Panc1 (cell line): ENCODE results near the gene ROMO1. TPM values are rescaled to one million over a fixed set of nuclear protein-coding genes. Genes with fewer than 3 reads are reported as not detected.
"Not testable (repeated sequence)": the region's sequence is repeated elsewhere in the genome, so short reads cannot be mapped to it uniquely, and the experiment has no call there.

Experiments
- ATAC-seq: fragments of 200-7000 bp; cut with Tn5 transposase; 2 replicates; pipeline ENCODE4 v1.9.1; 2020; ENCODE audit warnings: mild to moderate bottlenecking, moderate library complexity
- BruUV-seq: library from RNA; stranded (reverse); fragments of 400-500 nt; replicated peaks from 2 replicates; lab custom pipeline; 2021; lab: Mats Ljungman, UMichigan
- CTCF ChIA-PET: fragments of 300-600 bp; sonication (Branson Sonifier 250); formaldehyde crosslinking; loops from one replicate; lab custom pipeline; 2022; ENCODE audit warnings: antibody characterized with exemption; lab: Charles Lee
- POLR2A ChIA-PET: fragments of 300-600 bp; sonication (Branson Sonifier 250); formaldehyde crosslinking; loops from one replicate; lab custom pipeline; 2022; ENCODE audit warnings: antibody characterized with exemption; lab: Charles Lee
- DNase-seq: peaks from one replicate; pipeline ENCODE4 v3.0.0-alpha.2; 2010; ENCODE audit warnings: low read depth, low spot score
- H3K27ac ChIP-seq: 2 replicates; pipeline ENCODE4 v1.5.1; 2011; ENCODE audit warnings: mild to moderate bottlenecking, low read length, inconsistent platforms
- H3K27me3 ChIP-seq: fragments of 200-500 bp; sonication (Bioruptor generic); 2 replicates; pipeline ENCODE4 v1.6.0; 2014; ENCODE audit warnings: low read length, inconsistent platforms; ENCODE audit not compliant: control insufficient read depth, insufficient read depth
- H3K36me3 ChIP-seq: fragments of 200-500 bp; sonication (Bioruptor generic); 2 replicates; pipeline ENCODE4 v1.5.1; 2014; ENCODE audit warnings: inconsistent platforms, mild to moderate bottlenecking, low read length, moderate library complexity; ENCODE audit not compliant: control insufficient read depth, insufficient read depth
- H3K4me1 ChIP-seq: 2 replicates; pipeline ENCODE4 v1.5.1; 2011; ENCODE audit warnings: inconsistent platforms, mild to moderate bottlenecking, low read length, moderate library complexity; ENCODE audit not compliant: control insufficient read depth, insufficient read depth
- H3K4me3 ChIP-seq, 2 experiments: 2 replicates each; pipeline ENCODE4 v1.5.1; 2011 to 2012; ENCODE audit warnings: low read depth in 2 of 2, low read length in 2 of 2, mild to moderate bottlenecking in 2 of 2, inconsistent platforms in 1 of 2, moderate library complexity in 1 of 2
- H3K9me3 ChIP-seq: fragments of 200-500 bp; sonication (Bioruptor generic); 2 replicates; pipeline ENCODE4 v1.5.1; 2014; ENCODE audit warnings: low read depth, mild to moderate bottlenecking, inconsistent platforms, low read length, moderate library complexity; ENCODE audit not compliant: control insufficient read depth, insufficient read depth
- POLR2AphosphoS5 ChIP-seq: IDR thresholded peaks from 2 replicates; pipeline ENCODE4 v1.6.1; 2012; ENCODE audit warnings: mild to moderate bottlenecking, low read depth, low read length, moderate library complexity
- SIN3A ChIP-seq: IDR thresholded peaks from 2 replicates; pipeline ENCODE4 v1.6.1; 2012; ENCODE audit warnings: low read depth, mild to moderate bottlenecking, low read length, moderate library complexity, borderline replicate concordance; ENCODE audit not compliant: insufficient read depth
- TCF7L2 ChIP-seq: IDR thresholded peaks from 2 replicates; pipeline ENCODE4 v1.6.1; 2011; ENCODE audit warnings: mild to moderate bottlenecking, low read depth, low read length, inconsistent platforms
- in situ Hi-C: cut with HindIII; loops from 2 replicates; pipeline ENCODE4 v1.10.0; 2016; ENCODE audit warnings: low sequenced_read_pairs, low pct_unique_long_range_greater_than_20kb
- intact Hi-C: fragments of 100-400 bp; cut with micrococcal nuclease; formaldehyde crosslinking; loops from one replicate; pipeline ENCODE4 v1.10.0; 2022; ENCODE audit not compliant: unreplicated experiment
- total RNA-seq: library from RNA; stranded (reverse); gene quantifications from one replicate; pipeline ENCODE4 v1.2.1, GENCODE V29; 2021; ENCODE audit not compliant: unreplicated experiment
- TF ChIP-seq, protein P1 (sequence below), 2 experiments: IDR thresholded peaks; 2 replicates each; pipeline ENCODE4 v1.6.1; 2011 to 2012; ENCODE audit warnings: low read depth in 2 of 2, control low read depth in 1 of 2, low read length in 1 of 2, mild to moderate bottlenecking in 1 of 2, moderate library complexity in 1 of 2; ENCODE audit not compliant: insufficient read depth in 1 of 2
- TF ChIP-seq, protein P2 (sequence below): fragments of 450-650 bp; IDR thresholded peaks from 2 replicates; pipeline ENCODE4 v1.5.1; 2017; ENCODE audit warnings: mild to moderate bottlenecking

ROMO1 gene
- total RNA-seq, 1 experiment from 2014 or later = 319 TPM

DNA sequence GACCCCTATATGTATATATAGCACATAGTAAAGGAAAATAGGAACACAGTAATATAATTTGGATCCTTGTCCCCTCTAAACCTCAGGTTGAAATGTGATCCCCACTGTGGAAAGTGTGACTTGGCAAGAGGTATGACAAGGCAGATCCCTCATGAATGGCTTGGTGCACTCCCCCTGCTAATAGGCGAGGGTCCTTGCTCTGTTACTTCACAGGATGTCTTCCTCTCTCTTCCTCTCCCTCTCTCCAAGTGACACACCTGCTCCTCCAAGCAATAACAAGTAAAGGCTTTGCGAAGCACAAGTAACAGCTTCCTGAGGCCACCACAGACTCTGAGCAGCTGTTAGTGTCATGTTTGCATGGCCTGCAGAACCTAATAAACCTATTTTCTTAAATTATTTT is 16.4 kb downstream of the ROMO1 start:
- ATAC-seq (no peak), DNase-seq (no peak)
- intact Hi-C loops (no loop called here), in situ Hi-C loops (no loop called here)
- H3K4me3 ChIP-seq = no peak overlapping the region
- no peaks in the 10 kb centered on the region for H3K4me1 ChIP-seq
- ChIA-PET POLR2A (no interaction called here), CTCF (no interaction called here)
- no peaks in the 10 kb centered on the region for H3K9me3 ChIP-seq
- BruUV-seq = no TSS peak
- TF ChIP-seq, protein P1, sequence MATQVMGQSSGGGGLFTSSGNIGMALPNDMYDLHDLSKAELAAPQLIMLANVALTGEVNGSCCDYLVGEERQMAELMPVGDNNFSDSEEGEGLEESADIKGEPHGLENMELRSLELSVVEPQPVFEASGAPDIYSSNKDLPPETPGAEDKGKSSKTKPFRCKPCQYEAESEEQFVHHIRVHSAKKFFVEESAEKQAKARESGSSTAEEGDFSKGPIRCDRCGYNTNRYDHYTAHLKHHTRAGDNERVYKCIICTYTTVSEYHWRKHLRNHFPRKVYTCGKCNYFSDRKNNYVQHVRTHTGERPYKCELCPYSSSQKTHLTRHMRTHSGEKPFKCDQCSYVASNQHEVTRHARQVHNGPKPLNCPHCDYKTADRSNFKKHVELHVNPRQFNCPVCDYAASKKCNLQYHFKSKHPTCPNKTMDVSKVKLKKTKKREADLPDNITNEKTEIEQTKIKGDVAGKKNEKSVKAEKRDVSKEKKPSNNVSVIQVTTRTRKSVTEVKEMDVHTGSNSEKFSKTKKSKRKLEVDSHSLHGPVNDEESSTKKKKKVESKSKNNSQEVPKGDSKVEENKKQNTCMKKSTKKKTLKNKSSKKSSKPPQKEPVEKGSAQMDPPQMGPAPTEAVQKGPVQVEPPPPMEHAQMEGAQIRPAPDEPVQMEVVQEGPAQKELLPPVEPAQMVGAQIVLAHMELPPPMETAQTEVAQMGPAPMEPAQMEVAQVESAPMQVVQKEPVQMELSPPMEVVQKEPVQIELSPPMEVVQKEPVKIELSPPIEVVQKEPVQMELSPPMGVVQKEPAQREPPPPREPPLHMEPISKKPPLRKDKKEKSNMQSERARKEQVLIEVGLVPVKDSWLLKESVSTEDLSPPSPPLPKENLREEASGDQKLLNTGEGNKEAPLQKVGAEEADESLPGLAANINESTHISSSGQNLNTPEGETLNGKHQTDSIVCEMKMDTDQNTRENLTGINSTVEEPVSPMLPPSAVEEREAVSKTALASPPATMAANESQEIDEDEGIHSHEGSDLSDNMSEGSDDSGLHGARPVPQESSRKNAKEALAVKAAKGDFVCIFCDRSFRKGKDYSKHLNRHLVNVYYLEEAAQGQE (IDR thresholded peaks at IDR 0.05; ENCODE audit: insufficient read depth in 1 of 2, low read depth in 2 of 2, low read length in 1 of 2) = no peak
- TF ChIP-seq TCF7L2 (no peak), POLR2AphosphoS5 (no peak), SIN3A (no peak)
- TF ChIP-seq, protein P2, sequence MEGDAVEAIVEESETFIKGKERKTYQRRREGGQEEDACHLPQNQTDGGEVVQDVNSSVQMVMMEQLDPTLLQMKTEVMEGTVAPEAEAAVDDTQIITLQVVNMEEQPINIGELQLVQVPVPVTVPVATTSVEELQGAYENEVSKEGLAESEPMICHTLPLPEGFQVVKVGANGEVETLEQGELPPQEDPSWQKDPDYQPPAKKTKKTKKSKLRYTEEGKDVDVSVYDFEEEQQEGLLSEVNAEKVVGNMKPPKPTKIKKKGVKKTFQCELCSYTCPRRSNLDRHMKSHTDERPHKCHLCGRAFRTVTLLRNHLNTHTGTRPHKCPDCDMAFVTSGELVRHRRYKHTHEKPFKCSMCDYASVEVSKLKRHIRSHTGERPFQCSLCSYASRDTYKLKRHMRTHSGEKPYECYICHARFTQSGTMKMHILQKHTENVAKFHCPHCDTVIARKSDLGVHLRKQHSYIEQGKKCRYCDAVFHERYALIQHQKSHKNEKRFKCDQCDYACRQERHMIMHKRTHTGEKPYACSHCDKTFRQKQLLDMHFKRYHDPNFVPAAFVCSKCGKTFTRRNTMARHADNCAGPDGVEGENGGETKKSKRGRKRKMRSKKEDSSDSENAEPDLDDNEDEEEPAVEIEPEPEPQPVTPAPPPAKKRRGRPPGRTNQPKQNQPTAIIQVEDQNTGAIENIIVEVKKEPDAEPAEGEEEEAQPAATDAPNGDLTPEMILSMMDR = no peak
- H3K27me3 ChIP-seq = no peaks in the 10 kb centered on the region
- H3K36me3 ChIP-seq = peaks cover 60% of the 10 kb centered on the region
- H3K27ac ChIP-seq = no peak overlapping the region

DNA sequence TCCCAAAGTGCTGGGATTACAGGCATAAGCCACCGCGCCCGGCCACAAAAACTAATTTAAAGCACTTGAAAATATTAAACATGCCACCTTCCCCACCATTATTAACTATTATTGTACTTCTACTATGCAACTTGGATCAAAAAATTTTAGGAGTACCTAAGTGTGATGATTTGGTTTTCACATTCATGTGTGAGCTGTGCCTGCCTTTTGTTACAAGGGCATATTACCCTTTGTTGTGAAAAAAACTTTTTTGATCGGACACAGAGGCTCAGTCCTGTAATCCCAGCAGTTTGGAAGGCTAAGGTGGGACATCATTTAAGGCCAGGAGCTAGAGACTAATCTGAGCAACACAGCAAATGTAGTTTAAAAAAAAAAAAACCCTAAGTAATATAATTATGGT is 17.1 kb downstream of the ROMO1 start:
- H3K36me3 ChIP-seq = peaks cover 56% of the 10 kb centered on the region
- in situ Hi-C loops (no loop called here), intact Hi-C loops (no loop called here)
- TF ChIP-seq, protein P2 = no peak
- TF ChIP-seq, protein P1 (IDR thresholded peaks at IDR 0.05; ENCODE audit: insufficient read depth in 1 of 2, low read depth in 2 of 2, low read length in 1 of 2) = no peak
- no peak for TF ChIP-seq TCF7L2
- TF ChIP-seq SIN3A = no peak
- no peak for TF ChIP-seq POLR2AphosphoS5
- POLR2A ChIA-PET = no interaction called here
- ATAC-seq (no peak), DNase-seq (no peak)
- H3K9me3 ChIP-seq = no peaks in the 10 kb centered on the region
- no peaks in the 10 kb centered on the region for H3K4me1 ChIP-seq
- BruUV-seq = no TSS peak
- CTCF ChIA-PET = no interaction called here
- H3K4me3 ChIP-seq = no peak overlapping the region
- H3K27me3 ChIP-seq = no peaks in the 10 kb centered on the region
- no peak overlapping the region for H3K27ac ChIP-seq

DNA sequence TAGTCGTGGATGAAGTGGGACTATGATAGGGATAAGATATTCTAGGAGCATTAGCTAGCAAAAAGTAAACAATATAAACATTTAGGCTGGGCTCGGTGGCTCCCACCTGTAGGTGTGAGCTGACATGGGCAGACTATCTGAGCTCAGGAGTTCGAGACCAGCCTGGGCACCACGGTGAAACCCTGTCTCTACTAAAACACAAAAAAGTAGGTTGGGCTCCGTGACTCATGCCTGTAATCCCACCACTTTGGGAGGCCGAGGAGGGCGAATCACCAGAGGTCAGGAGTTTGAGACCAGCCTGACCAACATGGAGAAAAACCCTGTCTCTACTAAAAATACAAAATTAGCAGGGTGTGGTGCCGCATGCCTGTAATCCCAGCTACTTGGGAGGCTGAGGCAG is 19.1 kb downstream of the ROMO1 start:
- H3K27me3 ChIP-seq, ATAC-seq, H3K27ac ChIP-seq, DNase-seq, H3K4me3 ChIP-seq, BruUV-seq, intact Hi-C loops, CTCF ChIA-PET, H3K9me3 ChIP-seq, H3K4me1 ChIP-seq, in situ Hi-C loops: not testable (repeated sequence)
- POLR2A ChIA-PET = interaction anchor here (0.6 kb wide), 1 partner anchor 164 kb away, joined by 16 read pairs; no protein-coding TSS in a partner anchor
- peaks cover 49% of the 10 kb centered on the region for H3K36me3 ChIP-seq
